OCI-LY3 (cell line): ENCODE data around the gene DIAPH2.

ENCODE experiments used
- H2AFZ ChIP-seq: fragments of 200-600, 300-600 bp; shearing (Covaris generic); 2 replicates; pipeline ENCODE4 v1.6.0; 2014; ENCODE audit warnings: antibody characterized with exemption, low read depth, low read length
- H3K27ac ChIP-seq: fragments of 200-600, 300-600 bp; sonication (generic); 2 replicates; pipeline ENCODE4 v1.5.1; 2014; ENCODE audit warnings: mild to moderate bottlenecking, low read length, moderate library complexity, mixed read lengths
- H3K27me3 ChIP-seq: fragments of 200-600, 300-600 bp; sonication (generic); 2 replicates; pipeline ENCODE4 v1.6.1; 2014; ENCODE audit warnings: low read depth, low read length, mixed read lengths
- H3K36me3 ChIP-seq: fragments of 200-600, 300-600 bp; sonication (generic); replicated peaks from 2 replicates; pipeline ENCODE3; 2014; ENCODE audit warnings: low read depth, low read length, mixed read lengths
- H3K4me1 ChIP-seq: fragments of 300-600, 200-600 bp; sonication (generic); 2 replicates; pipeline ENCODE4 v1.6.1; 2014; ENCODE audit warnings: low read length, mixed read lengths
- H3K4me2 ChIP-seq: fragments of 200-600, 300-600 bp; sonication (generic); 2 replicates; pipeline ENCODE4 v1.6.1; 2014; ENCODE audit warnings: low read length, mixed read lengths
- H3K4me3 ChIP-seq: fragments of 300-600, 200-600 bp; sonication (generic); 2 replicates; pipeline ENCODE4 v1.5.1; 2014; ENCODE audit warnings: antibody characterized with exemption, mild to moderate bottlenecking, low read length, moderate library complexity
- H3K79me2 ChIP-seq: fragments of 300-600, 200-600 bp; shearing (Covaris generic); 2 replicates; pipeline ENCODE4 v1.6.1; 2014; ENCODE audit warnings: mild to moderate bottlenecking, low read length, mixed read lengths
- H3K9ac ChIP-seq: fragments of 300-600, 200-600 bp; shearing (Covaris generic); 2 replicates; pipeline ENCODE4 v1.6.0; 2014; ENCODE audit warnings: mild to moderate bottlenecking, low read length, moderate library complexity
- H3K9me3 ChIP-seq: fragments of 200-600, 300-600 bp; shearing (Covaris generic); 2 replicates; pipeline ENCODE4 v1.6.1; 2014; ENCODE audit warnings: low read length, mixed read lengths; ENCODE audit not compliant: insufficient read depth
- H4K20me1 ChIP-seq: fragments of 200-600, 300-600 bp; sonication (generic); 2 replicates; pipeline ENCODE4 v1.6.1; 2016; ENCODE audit warnings: low read length, mixed read lengths; ENCODE audit not compliant: insufficient read depth
- CTCF ChIP-seq: fragments of 200-600, 300-600 bp; sonication (generic); IDR thresholded peaks from 2 replicates; pipeline ENCODE4 v1.5.1; 2014; ENCODE audit warnings: antibody characterized with exemption, low read length, low read depth
- EZH2phosphoT487 ChIP-seq: fragments of 200-600 bp; shearing (Covaris generic); IDR thresholded peaks from 2 replicates; pipeline ENCODE4 v1.6.1; 2018; ENCODE audit warnings: antibody characterized with exemption, mixed run types, low read depth

Gene DIAPH2

GRCh38 chrX:96909291-96909690 is 224.6 kb downstream of the DIAPH2 start:
- Histone ChIP-seq H3K9me3 (no peaks in the 10 kb centered on the region), H3K9ac (no peak overlapping the region), H3K4me2 (no peak overlapping the region), H3K79me2 (no peaks in the 10 kb centered on the region), H3K36me3 (no peaks in the 10 kb centered on the region), H4K20me1 (no peaks in the 10 kb centered on the region), H3K4me1 (no peaks in the 10 kb centered on the region), H3K27me3 (no peaks in the 10 kb centered on the region), H3K27ac (no peak overlapping the region), H3K4me3 (no peak overlapping the region), H2AFZ (no peak overlapping the region)
- TF ChIP-seq EZH2phosphoT487 (no peak), CTCF (no peak)

- H4K20me1 ChIP-seq = no peaks in the 10 kb centered on the region
- H2AFZ ChIP-seq = no peak overlapping the region
- no peaks in the 10 kb centered on the region for H3K4me1 ChIP-seq
- TF ChIP-seq EZH2phosphoT487 = no peak
- no peak for TF ChIP-seq CTCF
- no peaks in the 10 kb centered on the region for H3K27me3 ChIP-seq
- H3K79me2 ChIP-seq = no peaks in the 10 kb centered on the region
- no peaks in the 10 kb centered on the region for H3K36me3 ChIP-seq
- no peak overlapping the region for H3K4me2 ChIP-seq
- H3K9ac ChIP-seq = no peak overlapping the region
- H3K4me3 ChIP-seq = no peak overlapping the region
- no peak overlapping the region for H3K27ac ChIP-seq
- H3K9me3 ChIP-seq = no peaks in the 10 kb centered on the region
These were observed 234.2 kb downstream of the DIAPH2 start for GRCh38 chrX:96918864-96919263.

- Histone ChIP-seq H3K27me3 (no peaks in the 10 kb centered on the region), H3K4me1 (no peaks in the 10 kb centered on the region), H3K9ac (no peak overlapping the region), H3K79me2 (no peaks in the 10 kb centered on the region), H3K9me3 (no peaks in the 10 kb centered on the region), H3K4me3 (no peak overlapping the region), H2AFZ (no peak overlapping the region), H3K36me3 (no peaks in the 10 kb centered on the region), H3K4me2 (no peak overlapping the region), H4K20me1 (no peaks in the 10 kb centered on the region), H3K27ac (no peak overlapping the region)
- TF ChIP-seq EZH2phosphoT487 (no peak), CTCF (no peak)
These were observed 235.0 kb downstream of the DIAPH2 start for GRCh38 chrX:96919672-96920071.

GRCh38 chrX:96924581-96924980 is 239.9 kb downstream of the DIAPH2 start:
- Histone ChIP-seq H4K20me1 (no peaks in the 10 kb centered on the region), H3K9me3 (no peaks in the 10 kb centered on the region), H3K4me2 (no peak overlapping the region), H3K27me3 (no peaks in the 10 kb centered on the region), H3K4me3 (no peak overlapping the region), H3K27ac (no peak overlapping the region), H3K9ac (no peak overlapping the region), H2AFZ (no peak overlapping the region), H3K36me3 (no peaks in the 10 kb centered on the region), H3K79me2 (no peaks in the 10 kb centered on the region), H3K4me1 (no peaks in the 10 kb centered on the region)
- TF ChIP-seq CTCF = no peak
- TF ChIP-seq EZH2phosphoT487 = no peak
